WERI-Rb-1 (cell line): ENCODE data around the gene ITPK1.

ENCODE experiments used
- DNase-seq: peaks from one replicate; pipeline ENCODE4 v3.0.0-alpha.2; 2020
- H3K27ac ChIP-seq: fragments of 250-450 bp; sonication (Bioruptor Pico); 2 replicates; pipeline ENCODE4 v1.5.1; 2020; ENCODE audit warnings: mild to moderate bottlenecking, moderate library complexity
- H3K27me3 ChIP-seq: fragments of 250-450 bp; sonication (Bioruptor Pico); 2 replicates; pipeline ENCODE4 v1.5.1; 2021; ENCODE audit warnings: mild to moderate bottlenecking, low read depth, moderate library complexity; ENCODE audit not compliant: insufficient read depth, severe bottlenecking
- H3K36me3 ChIP-seq: fragments of 250-450 bp; sonication (Bioruptor Pico); 2 replicates; pipeline ENCODE4 v1.5.1; 2020; ENCODE audit warnings: mild to moderate bottlenecking, moderate library complexity
- H3K4me3 ChIP-seq: 2 replicates; pipeline ENCODE4 v1.5.1; 2011; ENCODE audit warnings: low read depth, mild to moderate bottlenecking, control low read depth, low read length
- H3K9me3 ChIP-seq: fragments of 250-450 bp; sonication (Bioruptor Pico); 2 replicates; pipeline ENCODE4 v1.5.1; 2021; ENCODE audit warnings: mild to moderate bottlenecking, moderate library complexity; ENCODE audit not compliant: severe bottlenecking
- TF ChIP-seq, protein P1 (sequence below): IDR thresholded peaks from 2 replicates; pipeline ENCODE4 v1.5.1; 2011; ENCODE audit warnings: low read depth, mild to moderate bottlenecking, control low read depth, inconsistent platforms, low read length

Gene ITPK1

DNA sequence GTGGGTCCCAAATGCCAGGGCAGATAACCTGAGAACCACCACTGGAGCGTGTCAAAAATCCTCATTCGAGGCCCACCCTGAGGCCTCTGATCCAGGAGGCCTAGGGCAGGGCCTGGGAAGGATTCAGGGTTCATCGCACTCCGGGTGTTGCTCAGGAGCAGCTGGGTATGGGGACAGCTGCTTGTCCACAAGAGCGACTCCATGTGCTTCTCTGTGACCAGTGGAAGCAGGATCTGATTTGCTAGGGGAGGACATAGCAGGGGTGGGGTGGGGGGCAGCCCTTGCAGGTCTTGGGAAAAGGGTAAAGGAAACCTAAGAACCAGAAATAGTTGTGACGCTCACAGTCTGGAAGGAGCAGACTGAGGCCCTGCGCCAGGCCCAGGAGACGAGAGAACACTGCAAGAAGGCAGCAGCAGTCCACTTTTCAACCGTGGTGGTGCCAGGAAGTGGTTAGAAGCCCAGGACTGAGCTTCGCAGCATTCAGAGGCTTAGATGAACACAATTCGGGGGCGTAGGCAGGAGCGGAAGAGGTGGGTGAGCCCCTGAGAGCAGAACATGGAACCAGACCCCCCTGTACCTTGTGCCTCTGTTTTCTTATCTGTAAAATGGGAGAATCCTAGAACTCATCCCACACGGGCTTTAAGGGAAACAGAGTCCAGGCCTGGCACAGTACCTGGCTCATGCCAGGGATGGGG is 33.7 kb downstream of the ITPK1 start:
- no peaks in the 10 kb centered on the region for H3K27me3 ChIP-seq
- no peak for DNase-seq
- H3K9me3 ChIP-seq = no peaks in the 10 kb centered on the region
- TF ChIP-seq, protein P1, sequence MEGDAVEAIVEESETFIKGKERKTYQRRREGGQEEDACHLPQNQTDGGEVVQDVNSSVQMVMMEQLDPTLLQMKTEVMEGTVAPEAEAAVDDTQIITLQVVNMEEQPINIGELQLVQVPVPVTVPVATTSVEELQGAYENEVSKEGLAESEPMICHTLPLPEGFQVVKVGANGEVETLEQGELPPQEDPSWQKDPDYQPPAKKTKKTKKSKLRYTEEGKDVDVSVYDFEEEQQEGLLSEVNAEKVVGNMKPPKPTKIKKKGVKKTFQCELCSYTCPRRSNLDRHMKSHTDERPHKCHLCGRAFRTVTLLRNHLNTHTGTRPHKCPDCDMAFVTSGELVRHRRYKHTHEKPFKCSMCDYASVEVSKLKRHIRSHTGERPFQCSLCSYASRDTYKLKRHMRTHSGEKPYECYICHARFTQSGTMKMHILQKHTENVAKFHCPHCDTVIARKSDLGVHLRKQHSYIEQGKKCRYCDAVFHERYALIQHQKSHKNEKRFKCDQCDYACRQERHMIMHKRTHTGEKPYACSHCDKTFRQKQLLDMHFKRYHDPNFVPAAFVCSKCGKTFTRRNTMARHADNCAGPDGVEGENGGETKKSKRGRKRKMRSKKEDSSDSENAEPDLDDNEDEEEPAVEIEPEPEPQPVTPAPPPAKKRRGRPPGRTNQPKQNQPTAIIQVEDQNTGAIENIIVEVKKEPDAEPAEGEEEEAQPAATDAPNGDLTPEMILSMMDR = no peak
- H3K27ac ChIP-seq = peak overlapping the region; percentile 53
- no peak overlapping the region for H3K4me3 ChIP-seq
- H3K36me3 ChIP-seq = no peaks in the 10 kb centered on the region

DNA sequence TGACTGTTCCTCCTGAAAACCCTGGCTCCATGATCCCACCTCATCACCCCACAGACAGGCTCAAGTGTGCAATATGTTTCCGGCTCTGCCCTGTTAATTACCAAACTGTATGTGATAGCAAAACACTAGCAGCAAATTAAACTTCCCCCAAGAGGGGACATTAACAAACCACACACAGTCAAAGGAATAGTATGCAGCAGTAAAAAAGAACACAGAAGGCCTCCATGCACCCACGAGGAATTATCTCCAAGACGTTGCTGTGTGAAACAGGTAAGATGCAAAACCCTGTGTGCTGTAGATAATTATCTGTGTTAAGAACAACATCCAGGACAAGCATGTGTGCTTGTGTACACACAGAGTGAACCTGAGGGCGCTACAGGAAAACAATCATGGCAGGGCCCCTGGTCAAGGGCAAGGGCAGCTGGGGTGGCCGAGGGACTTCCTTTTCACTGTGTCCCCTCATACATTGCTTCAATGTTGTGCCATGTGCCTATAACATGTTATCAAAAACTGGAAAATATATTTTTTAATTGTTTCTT is 35.8 kb downstream of the ITPK1 start:
- no peaks in the 10 kb centered on the region for H3K9me3 ChIP-seq
- H3K27me3 ChIP-seq = no peaks in the 10 kb centered on the region

DNA sequence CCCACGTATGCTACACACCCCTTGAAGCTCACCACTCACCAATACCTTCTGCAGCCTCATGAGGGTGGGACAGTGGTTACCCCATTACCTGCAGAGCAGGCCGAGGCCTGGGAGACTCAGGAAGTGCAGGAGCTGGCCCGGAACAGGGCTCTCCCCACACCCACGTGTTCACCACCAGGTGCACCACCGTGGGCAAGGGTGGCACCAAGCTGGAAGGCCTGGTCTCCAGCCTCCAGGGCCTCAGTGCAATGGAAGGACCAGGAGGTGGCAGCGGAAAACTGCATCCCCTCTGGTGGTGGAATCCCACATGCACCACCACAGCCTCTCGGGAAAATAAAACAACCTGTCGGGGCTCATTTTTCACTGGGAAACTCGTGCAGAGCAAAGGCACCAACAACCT is 36.4 kb downstream of the ITPK1 start:
- no peaks in the 10 kb centered on the region for H3K9me3 ChIP-seq
- DNase-seq = no peak
- TF ChIP-seq, protein P1 = peak; percentile 22; the same call in 1 of the 2 replicates
- H3K27me3 ChIP-seq = no peaks in the 10 kb centered on the region
- no peak overlapping the region for H3K4me3 ChIP-seq
- no peaks in the 10 kb centered on the region for H3K36me3 ChIP-seq
- no peak overlapping the region for H3K27ac ChIP-seq

More for the DNA sequence above, 35.8 kb downstream of the ITPK1 start:
- TF ChIP-seq, protein P1 = no peak
- H3K4me3 ChIP-seq = no peak overlapping the region
- no peaks in the 10 kb centered on the region for H3K36me3 ChIP-seq
- no peak overlapping the region for H3K27ac ChIP-seq
- no peak for DNase-seq

DNA sequence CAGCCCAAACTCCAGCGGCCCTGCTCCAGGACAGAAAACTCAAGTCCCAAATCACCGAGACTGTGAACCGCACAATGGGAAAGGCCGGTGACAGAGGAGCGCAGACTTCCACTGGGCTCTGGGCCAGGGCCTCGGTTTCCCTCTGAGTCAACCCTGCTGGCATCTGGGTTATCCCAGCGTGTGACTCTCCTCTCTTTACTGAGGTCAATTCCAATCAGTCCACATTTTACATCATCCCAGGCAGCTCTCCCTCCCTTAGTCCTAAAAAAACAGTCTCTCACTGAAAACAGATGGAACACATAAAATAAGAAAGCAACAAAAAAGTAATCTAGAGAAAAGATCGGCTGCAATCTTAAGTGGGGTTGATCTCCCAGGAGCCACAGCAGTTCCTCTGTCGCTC is 36.9 kb downstream of the ITPK1 start:
- DNase-seq = no peak
- no peaks in the 10 kb centered on the region for H3K36me3 ChIP-seq
- no peak overlapping the region for H3K4me3 ChIP-seq
- H3K27me3 ChIP-seq = no peaks in the 10 kb centered on the region
- H3K9me3 ChIP-seq = no peaks in the 10 kb centered on the region
- no peak overlapping the region for H3K27ac ChIP-seq
- TF ChIP-seq, protein P1 = no peak

DNA sequence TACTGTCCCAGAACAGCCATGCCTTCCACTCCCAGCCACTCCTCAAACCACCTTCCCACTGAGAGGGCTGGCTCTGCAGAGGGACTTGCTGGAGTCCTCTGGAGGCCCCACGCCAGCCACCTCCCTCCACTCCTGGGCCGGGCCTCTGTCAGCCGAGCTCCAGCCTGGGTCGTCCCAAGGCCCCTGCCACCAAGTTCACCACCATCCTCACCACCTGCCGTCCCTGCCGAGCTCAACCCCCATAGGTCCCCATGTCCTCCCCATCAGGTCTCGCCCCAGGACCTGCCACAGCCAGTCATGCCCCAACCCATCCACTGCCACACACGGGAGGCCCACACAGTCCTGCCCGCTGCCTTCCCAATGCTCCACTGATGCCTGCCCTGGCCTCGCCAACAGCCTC is 39.0 kb downstream of the ITPK1 start:
- H3K27ac ChIP-seq = no peak overlapping the region
- TF ChIP-seq, protein P1 = no peak

More for the DNA sequence above, 39.0 kb downstream of the ITPK1 start:
- Histone ChIP-seq H3K4me3 (no peak overlapping the region), H3K27me3 (no peaks in the 10 kb centered on the region), H3K36me3 (no peaks in the 10 kb centered on the region), H3K9me3 (no peaks in the 10 kb centered on the region)
- no peak for DNase-seq
